Activated CD4-positive, alpha-beta T cell treated with anti-CD3 and anti-CD28 coated beads, Interleukin-2, amount 10 ng/mL, durations not matched to agents 24 days and 14 days (primary cell): ENCODE results near the gene ITPR2. TPM values are rescaled to one million over a fixed set of nuclear protein-coding genes. Genes with fewer than 3 reads are reported as not detected.
A peak's percentile ranks its signal among the peaks of the same experiment; 100 is the strongest.

Experiments used
- DNase-seq: peaks from one replicate; pipeline ENCODE4 v3.0.0; 2022
- H3K27ac Mint-ChIP-seq: one replicate; pipeline ENCODE4 v1.8.0; 2022; ENCODE audit warnings: mild to moderate bottlenecking, mixed read lengths
- H3K27me3 Mint-ChIP-seq: one replicate; pipeline ENCODE4 v1.8.0; 2022; ENCODE audit warnings: mixed read lengths
- H3K36me3 Mint-ChIP-seq: one replicate; pipeline ENCODE4 v1.8.0; 2022; ENCODE audit warnings: low read depth, mild to moderate bottlenecking, mixed read lengths
- H3K4me1 Mint-ChIP-seq: one replicate; pipeline ENCODE4 v1.8.0; 2021; ENCODE audit warnings: mixed read lengths
- H3K4me3 Mint-ChIP-seq: one replicate; pipeline ENCODE4 v1.8.0; 2022; ENCODE audit warnings: mild to moderate bottlenecking, moderate library complexity, mixed read lengths
- H3K9me3 Mint-ChIP-seq: one replicate; pipeline ENCODE4 v1.8.0; 2021; ENCODE audit warnings: mixed read lengths
- intact Hi-C: fragments of 100-400 bp; cut with micrococcal nuclease; formaldehyde crosslinking; loops from one replicate; pipeline ENCODE4 v1.15.1; 2023
- total RNA-seq: library from RNA; stranded (reverse); gene quantifications from 2 replicates; pipeline ENCODE4 v1.2.3, GENCODE V29; 2022

Gene ITPR2
- total RNA-seq, 1 donor from 2014 or later, result 46.0 TPM

DNA sequence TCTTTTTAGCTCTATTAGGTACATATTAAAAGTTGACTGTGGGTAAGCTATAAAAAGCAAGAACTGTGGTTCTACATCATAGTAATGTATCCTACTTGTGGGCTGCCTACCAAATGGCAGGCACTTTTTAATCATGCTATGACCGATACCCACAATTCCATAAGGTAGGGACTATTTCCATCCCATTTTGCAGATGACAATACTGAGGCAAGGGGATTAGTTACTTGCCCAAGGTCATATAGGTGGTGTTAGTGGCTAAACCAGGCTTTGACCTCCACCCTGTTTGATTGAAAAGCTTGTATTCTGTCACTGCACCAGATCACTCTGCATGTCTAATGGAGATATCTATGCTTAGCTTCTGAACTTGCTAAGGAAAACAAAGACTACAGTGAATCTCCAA, 485.7 kb downstream of the ITPR2 start:
- H3K36me3 Mint-ChIP-seq, result peaks cover 1% of the 10 kb centered on the region
- no peak overlapping the region for H3K27ac Mint-ChIP-seq
- H3K4me1 Mint-ChIP-seq, result peaks cover 10% of the 10 kb centered on the region
- no peaks in the 10 kb centered on the region for H3K27me3 Mint-ChIP-seq
- intact Hi-C loops, result no loop called here
- DNase-seq, result no peak
- H3K4me3 Mint-ChIP-seq, result no peak overlapping the region
- H3K9me3 Mint-ChIP-seq, result no peaks in the 10 kb centered on the region

DNA sequence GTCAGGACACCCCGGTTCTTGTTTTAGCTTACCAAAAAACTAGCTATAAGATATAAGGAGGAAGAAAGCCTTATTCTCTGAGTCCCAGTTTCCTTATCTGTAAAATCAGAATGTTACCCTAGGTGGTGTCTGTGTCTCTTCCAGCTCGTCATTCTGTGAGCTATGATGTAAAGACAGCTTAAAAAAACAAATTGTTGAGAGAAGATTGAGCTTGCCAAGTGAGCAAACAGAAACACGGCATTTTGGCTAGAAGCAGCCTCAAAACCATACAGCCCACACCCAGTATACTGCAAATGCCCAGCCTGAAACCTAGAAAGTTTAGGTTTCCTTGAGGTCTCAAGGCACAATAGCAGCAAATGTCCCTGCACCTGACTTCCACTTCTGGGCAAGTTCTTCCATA, 486.3 kb downstream of the ITPR2 start:
- Mint-ChIP-seq H3K27me3 (no peaks in the 10 kb centered on the region), H3K4me1 (peaks cover 10% of the 10 kb centered on the region), H3K27ac (peak overlapping the region; percentile 45)

GRCh38 chr12:26345471-26346003, 487.5 kb downstream of the ITPR2 start:
- no peak overlapping the region for H3K4me3 Mint-ChIP-seq
- intact Hi-C loops, result no loop called here

More for the DNA sequence above, 486.3 kb downstream of the ITPR2 start:
- intact Hi-C loops, result no loop called here
- Mint-ChIP-seq H3K9me3 (no peaks in the 10 kb centered on the region), H3K4me3 (no peak overlapping the region), H3K36me3 (peaks cover 1% of the 10 kb centered on the region)
- no peak for DNase-seq

DNA sequence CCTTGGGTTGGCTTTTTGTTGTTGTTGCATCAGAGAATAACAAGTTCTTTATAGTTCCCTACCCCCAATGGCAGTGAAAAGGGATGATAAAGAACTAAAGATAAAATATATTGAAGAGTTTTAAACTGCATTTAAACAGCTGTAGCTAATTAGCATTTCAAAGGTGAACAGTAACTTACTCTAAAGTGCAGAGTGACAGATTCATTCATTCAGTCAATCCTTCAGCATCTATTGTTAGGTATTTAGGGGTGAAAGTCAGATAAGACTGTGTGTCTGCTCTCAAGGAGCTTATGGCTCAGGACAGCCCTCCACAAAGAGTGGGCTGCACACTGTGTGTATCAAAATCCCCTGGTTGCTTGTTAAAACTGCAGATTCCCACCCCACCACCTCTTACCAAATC, 491.5 kb downstream of the ITPR2 start:
- H3K4me1 Mint-ChIP-seq, result peaks cover 14% of the 10 kb centered on the region
- no peak overlapping the region for H3K4me3 Mint-ChIP-seq
- DNase-seq, result no peak
- H3K9me3 Mint-ChIP-seq, result no peaks in the 10 kb centered on the region
- H3K27me3 Mint-ChIP-seq, result no peaks in the 10 kb centered on the region
- H3K27ac Mint-ChIP-seq, result no peak overlapping the region
- peaks cover 6% of the 10 kb centered on the region for H3K36me3 Mint-ChIP-seq
- intact Hi-C loops, result no loop called here

More at GRCh38 chr12:26345471-26346003, 487.5 kb downstream of the ITPR2 start:
- H3K36me3 Mint-ChIP-seq, result peaks cover 1% of the 10 kb centered on the region
- H3K9me3 Mint-ChIP-seq, result no peaks in the 10 kb centered on the region
- no peak overlapping the region for H3K27ac Mint-ChIP-seq
- H3K4me1 Mint-ChIP-seq, result peaks cover 17% of the 10 kb centered on the region
- H3K27me3 Mint-ChIP-seq, result no peaks in the 10 kb centered on the region
- peak; percentile 60 for DNase-seq

GRCh38 chr12:26340649-26341048, 492.3 kb downstream of the ITPR2 start:
- Mint-ChIP-seq H3K36me3 (peaks cover 8% of the 10 kb centered on the region), H3K4me1 (peaks cover 10% of the 10 kb centered on the region), H3K27ac (no peak overlapping the region), H3K4me3 (no peak overlapping the region), H3K9me3 (no peaks in the 10 kb centered on the region), H3K27me3 (no peaks in the 10 kb centered on the region)
- no peak for DNase-seq
- intact Hi-C loops, result no loop called here

DNA sequence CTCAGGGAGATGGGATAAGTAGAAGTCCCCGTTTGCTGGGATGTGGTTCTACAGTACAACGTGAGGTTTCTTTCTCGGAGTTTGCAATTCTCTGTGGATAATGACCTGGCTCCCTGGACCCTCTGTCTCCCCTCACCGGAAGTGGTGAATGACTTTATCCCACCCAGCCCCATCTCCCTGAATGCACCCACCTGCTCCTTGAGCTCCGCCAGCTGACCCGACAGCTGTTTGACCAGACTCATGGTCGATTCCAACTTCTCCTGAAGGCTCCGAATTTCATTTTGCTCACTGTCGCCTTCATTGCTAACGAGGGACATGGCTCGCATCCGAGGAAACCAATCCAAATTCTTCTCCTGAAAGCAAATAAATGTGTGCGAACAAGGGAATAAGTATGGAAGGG, 493.0 kb downstream of the ITPR2 start:
- peaks cover 9% of the 10 kb centered on the region for H3K36me3 Mint-ChIP-seq
- DNase-seq, result no peak
- intact Hi-C loops, result no loop called here
- H3K27me3 Mint-ChIP-seq, result no peaks in the 10 kb centered on the region
- H3K4me1 Mint-ChIP-seq, result peaks cover 7% of the 10 kb centered on the region
- H3K27ac Mint-ChIP-seq, result no peak overlapping the region
- H3K4me3 Mint-ChIP-seq, result no peak overlapping the region
- H3K9me3 Mint-ChIP-seq, result no peaks in the 10 kb centered on the region

DNA sequence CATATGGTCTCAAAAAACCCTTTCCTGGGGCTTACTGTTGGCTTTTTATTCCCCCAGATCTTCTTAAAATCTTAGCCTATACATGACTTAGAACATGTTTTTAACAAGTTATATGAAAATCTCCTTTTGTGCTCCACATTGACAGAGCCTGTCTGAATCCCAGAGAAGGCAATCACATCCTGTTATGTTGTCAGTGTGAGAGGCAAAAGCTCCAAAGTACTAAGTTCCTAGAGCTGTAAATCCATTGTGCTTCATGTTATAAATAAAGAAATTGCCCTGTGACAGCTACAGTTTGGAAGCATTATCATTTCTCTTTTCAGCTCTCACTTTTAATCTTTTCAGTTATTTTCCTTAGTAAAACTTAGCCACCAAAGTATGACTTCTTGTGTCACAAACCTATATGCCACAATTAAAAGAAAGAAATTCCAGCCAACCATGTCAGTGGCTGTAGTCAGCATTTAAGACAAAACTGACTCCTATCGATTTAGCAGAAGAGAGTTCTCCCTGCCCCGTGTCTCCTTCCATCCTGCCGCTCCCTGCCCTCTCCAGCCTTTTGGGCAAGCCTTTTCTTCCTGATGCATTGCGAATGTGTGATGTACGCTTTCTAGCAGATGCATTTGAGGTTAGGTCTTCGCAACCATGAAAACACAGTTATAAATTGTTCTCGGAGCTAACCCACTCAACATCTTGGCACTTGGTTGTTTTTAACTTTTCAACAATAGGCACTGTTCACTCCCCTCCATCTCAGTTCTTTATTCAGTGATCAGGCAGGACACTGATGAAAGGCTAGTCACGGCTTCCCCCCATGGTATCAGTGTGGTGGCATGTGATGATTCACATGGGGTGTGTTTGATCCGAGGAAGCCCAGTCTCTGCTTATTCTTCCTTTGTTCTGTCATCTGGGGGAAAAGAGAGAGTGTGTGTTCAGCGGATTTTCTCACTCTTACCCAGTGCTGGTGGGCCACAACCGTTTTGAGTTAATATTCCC, 494.1 kb downstream of the ITPR2 start:
- no peak for DNase-seq
- Mint-ChIP-seq H3K4me3 (no peak overlapping the region), H3K27me3 (no peaks in the 10 kb centered on the region), H3K36me3 (peaks cover 11% of the 10 kb centered on the region), H3K27ac (no peak overlapping the region), H3K4me1 (peaks cover 7% of the 10 kb centered on the region), H3K9me3 (no peaks in the 10 kb centered on the region)
- intact Hi-C loops, result no loop called here

DNA sequence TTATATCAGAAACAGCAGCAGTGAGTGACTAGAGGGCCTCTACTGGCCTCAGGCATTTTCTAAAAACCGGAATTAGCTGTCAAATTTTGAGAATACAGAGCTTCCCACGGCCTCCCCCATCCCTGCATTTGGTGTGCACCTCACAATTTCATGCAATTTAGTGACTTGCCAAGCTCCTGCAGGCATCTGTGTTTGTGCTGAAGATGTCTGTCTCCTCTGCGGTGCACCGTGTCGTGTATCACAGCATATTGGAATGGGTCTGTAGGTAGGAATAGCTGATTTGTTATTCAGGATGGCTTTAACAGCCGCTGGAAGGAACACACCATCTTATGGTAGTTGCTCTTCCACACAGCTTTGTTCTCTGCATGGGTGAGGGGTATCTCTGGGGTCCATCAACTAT, 497.3 kb downstream of the ITPR2 start:
- Mint-ChIP-seq H3K27ac (no peak overlapping the region), H3K4me3 (no peak overlapping the region), H3K4me1 (peaks cover under 1% of the 10 kb centered on the region), H3K9me3 (peaks cover 6% of the 10 kb centered on the region), H3K36me3 (peaks cover 11% of the 10 kb centered on the region), H3K27me3 (peaks cover 2% of the 10 kb centered on the region)
- no peak for DNase-seq
- intact Hi-C loops, result no loop called here

- Mint-ChIP-seq H3K27me3 (peaks cover 2% of the 10 kb centered on the region), H3K27ac (no peak overlapping the region), H3K4me3 (no peak overlapping the region), H3K9me3 (peaks cover 6% of the 10 kb centered on the region), H3K4me1 (no peaks in the 10 kb centered on the region), H3K36me3 (peaks cover 11% of the 10 kb centered on the region)
- no peak for DNase-seq
- intact Hi-C loops, result no loop called here
Observed at GRCh38 chr12:26334621-26335124, 498.3 kb downstream of the ITPR2 start.

- DNase-seq, result no peak
- Mint-ChIP-seq H3K27me3 (peaks cover 6% of the 10 kb centered on the region), H3K36me3 (peaks cover 5% of the 10 kb centered on the region), H3K4me1 (no peaks in the 10 kb centered on the region), H3K27ac (no peak overlapping the region), H3K9me3 (peaks cover 6% of the 10 kb centered on the region), H3K4me3 (no peak overlapping the region)
- intact Hi-C loops, result no loop called here
Observed at GRCh38 chr12:26331960-26332359, 501.0 kb downstream of the ITPR2 start.

DNA sequence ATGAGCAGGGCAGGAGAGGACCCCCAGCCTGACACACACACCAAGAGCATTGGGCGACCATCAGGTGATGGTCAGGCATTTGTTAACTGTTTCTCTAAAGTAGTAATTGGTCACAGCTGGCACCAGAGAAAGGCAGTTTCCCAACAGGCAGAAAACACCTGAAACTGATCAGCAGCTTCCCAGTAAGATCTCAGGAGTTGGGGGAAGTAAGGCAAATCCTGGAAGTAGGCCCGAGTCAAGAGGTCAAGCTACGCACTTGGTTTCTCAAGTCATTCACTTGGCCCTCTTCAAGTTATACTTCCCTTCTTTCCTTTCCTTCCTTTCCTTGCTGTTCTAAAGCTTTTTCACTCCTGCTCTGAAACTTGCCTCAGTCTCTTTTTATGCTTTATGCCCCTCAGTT, 501.9 kb downstream of the ITPR2 start:
- peaks cover 7% of the 10 kb centered on the region for H3K27me3 Mint-ChIP-seq
- no peak for DNase-seq
- no peak overlapping the region for H3K27ac Mint-ChIP-seq
- intact Hi-C loops, result no loop called here
- H3K4me3 Mint-ChIP-seq, result no peak overlapping the region
- H3K4me1 Mint-ChIP-seq, result no peaks in the 10 kb centered on the region
- peaks cover 5% of the 10 kb centered on the region for H3K36me3 Mint-ChIP-seq
- H3K9me3 Mint-ChIP-seq, result peaks cover 6% of the 10 kb centered on the region

DNA sequence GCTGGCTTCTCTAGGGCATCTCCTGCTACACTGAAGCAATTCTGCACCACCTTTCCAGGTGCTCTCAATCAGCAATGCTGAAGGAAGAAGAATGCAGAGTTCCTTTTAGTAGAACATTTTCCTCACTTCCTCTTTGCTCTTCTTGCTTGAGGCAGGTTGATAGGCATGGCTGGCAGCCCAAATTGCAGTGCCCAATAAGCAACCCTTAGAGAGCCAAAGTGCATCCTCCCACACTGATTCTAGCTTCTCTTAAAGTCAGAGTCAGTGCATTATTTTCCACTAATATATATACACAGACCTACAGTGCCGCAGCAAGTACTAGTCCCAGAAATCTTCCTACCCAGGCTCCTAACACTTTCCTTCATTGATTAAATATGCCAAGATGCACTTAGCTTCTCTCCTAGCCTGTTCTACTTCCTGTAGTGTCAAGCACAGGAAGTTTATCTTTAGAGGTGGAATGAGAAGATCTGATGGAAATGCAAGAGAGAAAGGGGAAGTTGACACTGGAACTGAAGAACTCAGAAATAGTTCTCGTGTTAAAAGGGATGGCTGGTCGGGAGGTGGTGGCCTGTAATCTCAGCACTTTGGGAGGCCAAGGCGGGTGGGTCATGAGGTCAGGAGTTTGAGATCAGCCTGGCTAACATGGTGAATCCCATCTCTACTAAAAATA, 504.9 kb downstream of the ITPR2 start:
- no peak for DNase-seq
- H3K27me3 Mint-ChIP-seq, result peaks cover 7% of the 10 kb centered on the region
- no peak overlapping the region for H3K27ac Mint-ChIP-seq
- no peak overlapping the region for H3K4me3 Mint-ChIP-seq
- H3K9me3 Mint-ChIP-seq, result peaks cover 6% of the 10 kb centered on the region
- no peaks in the 10 kb centered on the region for H3K36me3 Mint-ChIP-seq
- H3K4me1 Mint-ChIP-seq, result no peaks in the 10 kb centered on the region
- intact Hi-C loops, result no loop called here

- Mint-ChIP-seq H3K4me3 (no peak overlapping the region), H3K36me3 (no peaks in the 10 kb centered on the region), H3K27ac (no peak overlapping the region), H3K9me3 (peaks cover 3% of the 10 kb centered on the region), H3K4me1 (no peaks in the 10 kb centered on the region), H3K27me3 (peaks cover 4% of the 10 kb centered on the region)
- DNase-seq, result no peak
- intact Hi-C loops, result no loop called here
Observed at GRCh38 chr12:26323673-26324072, 509.3 kb downstream of the ITPR2 start.

DNA sequence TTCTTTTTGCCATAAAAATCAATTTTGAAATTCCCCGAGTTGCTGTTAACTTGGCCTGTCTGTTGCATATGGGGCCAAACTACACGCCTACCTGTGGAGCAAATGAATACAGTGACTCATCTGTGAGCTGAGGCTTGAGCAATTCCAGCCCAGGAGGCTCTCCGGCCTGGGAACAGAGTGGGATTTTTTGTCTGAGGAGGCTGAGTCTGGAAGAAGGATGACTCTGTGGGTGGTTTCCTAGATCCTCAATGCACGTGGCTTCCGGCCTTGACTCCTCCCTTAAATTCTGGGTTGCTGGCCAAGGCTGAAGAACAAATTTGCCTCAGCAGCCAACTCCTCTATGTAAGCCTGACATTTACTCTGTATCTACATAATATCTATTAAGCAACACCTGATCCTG, 513.5 kb downstream of the ITPR2 start:
- Mint-ChIP-seq H3K27ac (no peak overlapping the region), H3K4me1 (peaks cover 6% of the 10 kb centered on the region), H3K27me3 (peaks cover 6% of the 10 kb centered on the region), H3K36me3 (no peaks in the 10 kb centered on the region), H3K4me3 (no peak overlapping the region), H3K9me3 (peaks cover 15% of the 10 kb centered on the region)
- intact Hi-C loops, result no loop called here
- DNase-seq, result no peak
